GM12891 (cell line): ENCODE results near the gene CABP1.

Experiments used
- PAX5 ChIP-seq: IDR thresholded peaks from 2 replicates; pipeline ENCODE4 v1.6.1; 2011; ENCODE audit warnings: low read length, moderate library complexity, mild to moderate bottlenecking; ENCODE audit not compliant: insufficient read depth, severe bottlenecking
- POLR2A ChIP-seq: IDR thresholded peaks from 2 replicates; pipeline ENCODE4 v1.6.1; 2011; ENCODE audit warnings: low read depth, low read length, control low read depth
- POLR2AphosphoS5 ChIP-seq: IDR thresholded peaks from 2 replicates; pipeline ENCODE4 v1.6.1; 2011; ENCODE audit warnings: low read depth, low read length, control low read depth
- POU2F2 ChIP-seq: IDR thresholded peaks from 2 replicates; pipeline ENCODE4 v1.6.1; 2011; ENCODE audit warnings: low read depth, mild to moderate bottlenecking, control low read depth, low read length, moderate library complexity
- SPI1 ChIP-seq: IDR thresholded peaks from 2 replicates; pipeline ENCODE4 v1.6.1; 2011; ENCODE audit warnings: low read depth, low read length, control low read depth
- TAF1 ChIP-seq: IDR thresholded peaks from 2 replicates; pipeline ENCODE4 v1.6.1; 2011; ENCODE audit warnings: low read depth, low read length, control low read depth

DNA sequence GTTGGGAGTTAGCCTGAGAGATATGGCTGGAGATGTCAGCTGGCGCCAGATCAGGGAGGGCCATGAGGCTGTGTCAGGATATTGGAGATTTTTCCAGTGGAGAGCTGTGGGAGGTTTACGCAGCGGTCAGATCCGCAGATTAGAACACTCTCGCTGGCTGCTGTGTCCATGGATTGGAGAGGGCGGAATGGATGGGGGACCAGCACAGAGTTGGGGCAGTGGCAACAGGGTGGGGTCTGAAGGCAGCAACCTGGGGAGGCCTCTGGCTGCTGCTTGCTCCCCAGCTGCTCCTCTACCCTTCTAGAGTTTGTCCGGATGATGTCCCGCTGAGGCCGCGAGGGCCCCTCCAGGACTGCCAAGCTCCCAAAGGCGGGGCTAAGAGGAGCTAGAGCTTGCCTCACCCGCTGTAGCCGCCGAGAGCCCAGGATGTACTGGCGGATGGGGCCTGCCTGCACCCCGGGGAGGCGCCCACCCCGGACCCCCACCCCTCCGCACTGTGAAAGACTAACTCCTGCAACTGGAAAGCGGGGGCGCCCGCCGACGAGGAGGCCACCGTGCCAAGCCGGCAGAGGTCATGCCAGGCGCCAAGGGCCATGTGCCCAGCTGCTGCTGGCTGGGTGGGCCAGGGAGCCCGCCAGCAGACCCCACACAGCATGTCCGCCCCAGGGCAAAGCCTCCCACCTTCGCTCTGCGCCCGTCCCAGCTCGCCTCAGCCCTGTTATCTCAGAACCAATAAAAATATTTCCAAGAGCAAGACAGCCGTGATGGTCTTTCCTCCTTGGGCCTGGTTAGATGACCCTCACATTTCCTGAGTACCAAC lies 26.4 kb downstream of the CABP1 start:
- TF ChIP-seq POLR2A (no peak), POLR2AphosphoS5 (no peak), SPI1 (no peak), TAF1 (no peak), PAX5 (no peak), POU2F2 (no peak)
